ENCODE results near the gene MECP2. TPM values are rescaled to one million over a fixed set of nuclear protein-coding genes. Genes with fewer than 3 reads are reported as not detected.
A peak's percentile ranks its signal among the peaks of the same experiment; 100 is the strongest.

MECP2 gene
- total RNA-seq, 1 experiment from 2014 or later = 52.8 TPM

GRCh38 chrX:153972368-153973126, 125.0 kb downstream of the MECP2 start, which contains the start of gene TMEM187:
Gene TMEM187, plus strand, starts transcription at chrX:153972754. Its CDS starts 9,309 bp downstream, at chrX:153982063.
- DNase-seq (ENCODE audit: low spot score) = peak; percentile 97
- no TSS peak for BruUV-seq (replicated peaks)
- no peaks in the 10 kb centered on the region for H3K27me3 ChIP-seq (replicated peaks; ENCODE audit: insufficient read depth, low read depth, low read length, poor library complexity)
- H3K36me3 ChIP-seq (ENCODE audit: insufficient read depth, low read length, poor library complexity, severe bottlenecking) = no peaks in the 10 kb centered on the region
- intact Hi-C loops (cut with micrococcal nuclease; ENCODE audit: unreplicated experiment) = loop anchor here (10.0 kb wide), 1 partner anchor 422 kb away; the partner anchor contains the start of gene RPL10
- TF ChIP-seq CTCF (conservative IDR thresholded peaks at IDR 0.05; ENCODE audit: low read depth, low read length) = no peak
- TF ChIP-seq EZH2 (IDR thresholded peaks at IDR 0.05; ENCODE audit: borderline replicate concordance, low read depth, low read length, poor library complexity, severe bottlenecking) = no peak
- ChIA-PET CTCF (no interaction called here), POLR2A (ENCODE audit: low non-redundant PET) (interaction anchor here (0.6 kb wide), 1 partner anchor 305 kb away, joined by 3 read pairs; no protein-coding TSS in a partner anchor)
- H3K27ac ChIP-seq (ENCODE audit: low read depth, low read length, poor library complexity, severe bottlenecking) = peak within 1 kb of the TSS; percentile 99
- peak within 1 kb of the TSS; percentile 86 for H3K4me3 ChIP-seq (ENCODE audit: low read depth, low read length, poor library complexity, severe bottlenecking)
- no peaks in the 10 kb centered on the region for H3K9me3 ChIP-seq (ENCODE audit: low read depth, low read length, poor library complexity, severe bottlenecking)
- H3K4me1 ChIP-seq (ENCODE audit: insufficient read depth, low read length, poor library complexity, severe bottlenecking) = peaks cover 13% of the 10 kb centered on the region

Small RNAs within 50 kb of the gene (microRNA-seq; reads per million reads assigned to microRNA genes)
- not detected for gene MIR3202-1
- not detected for gene MIR3202-2
- not detected for gene MIR718

Other genes with a start within 250 kb of the MECP2 start
- gene L1CAM, start 211.5 kb downstream of the MECP2 start, total RNA-seq (2021) = 0.64 and 0.87 TPM in 2 replicates
- not detected in 2 replicates for gene AVPR2, start 193.0 kb downstream of the MECP2 start, total RNA-seq (2021)
- gene ARHGAP4, start 171.5 kb downstream of the MECP2 start, total RNA-seq (2021) = 43.0 and 45.7 TPM in 2 replicates
- 136 and 140 TPM in 2 replicates for gene NAA10, start 162.7 kb downstream of the MECP2 start, total RNA-seq (2021)
- gene RENBP, start 153.1 kb downstream of the MECP2 start, total RNA-seq (2021) = 3.4 and 5.7 TPM in 2 replicates
- gene HCFC1, start 125.9 kb downstream of the MECP2 start, total RNA-seq (2021) = 124 and 137 TPM in 2 replicates
- 2.8 and 6.8 TPM in 2 replicates for gene TMEM187, start 125.0 kb downstream of the MECP2 start, total RNA-seq (2021)
- 118 and 147 TPM in 2 replicates for gene IRAK1, start 77.8 kb downstream of the MECP2 start, total RNA-seq (2021)
- not detected in 2 replicates for gene OPN1LW, start 46.5 kb upstream of the MECP2 start, total RNA-seq (2021)
- gene OPN1MW, start 84.9 kb upstream of the MECP2 start, total RNA-seq (2021) = not detected in 2 replicates
- gene OPN1MW2, start 122.0 kb upstream of the MECP2 start, total RNA-seq (2021) = not detected in 2 replicates
- not detected in 2 replicates for gene OPN1MW3, start 159.9 kb upstream of the MECP2 start, total RNA-seq (2021)
- not detected in 2 replicates for gene TEX28, start 197.4 kb upstream of the MECP2 start, total RNA-seq (2021)
- gene TKTL1, start 198.1 kb upstream of the MECP2 start, total RNA-seq (2021) = not detected in 2 replicates